Measurements from ENCODE around the gene PACRG.

Gene PACRG

DNA sequence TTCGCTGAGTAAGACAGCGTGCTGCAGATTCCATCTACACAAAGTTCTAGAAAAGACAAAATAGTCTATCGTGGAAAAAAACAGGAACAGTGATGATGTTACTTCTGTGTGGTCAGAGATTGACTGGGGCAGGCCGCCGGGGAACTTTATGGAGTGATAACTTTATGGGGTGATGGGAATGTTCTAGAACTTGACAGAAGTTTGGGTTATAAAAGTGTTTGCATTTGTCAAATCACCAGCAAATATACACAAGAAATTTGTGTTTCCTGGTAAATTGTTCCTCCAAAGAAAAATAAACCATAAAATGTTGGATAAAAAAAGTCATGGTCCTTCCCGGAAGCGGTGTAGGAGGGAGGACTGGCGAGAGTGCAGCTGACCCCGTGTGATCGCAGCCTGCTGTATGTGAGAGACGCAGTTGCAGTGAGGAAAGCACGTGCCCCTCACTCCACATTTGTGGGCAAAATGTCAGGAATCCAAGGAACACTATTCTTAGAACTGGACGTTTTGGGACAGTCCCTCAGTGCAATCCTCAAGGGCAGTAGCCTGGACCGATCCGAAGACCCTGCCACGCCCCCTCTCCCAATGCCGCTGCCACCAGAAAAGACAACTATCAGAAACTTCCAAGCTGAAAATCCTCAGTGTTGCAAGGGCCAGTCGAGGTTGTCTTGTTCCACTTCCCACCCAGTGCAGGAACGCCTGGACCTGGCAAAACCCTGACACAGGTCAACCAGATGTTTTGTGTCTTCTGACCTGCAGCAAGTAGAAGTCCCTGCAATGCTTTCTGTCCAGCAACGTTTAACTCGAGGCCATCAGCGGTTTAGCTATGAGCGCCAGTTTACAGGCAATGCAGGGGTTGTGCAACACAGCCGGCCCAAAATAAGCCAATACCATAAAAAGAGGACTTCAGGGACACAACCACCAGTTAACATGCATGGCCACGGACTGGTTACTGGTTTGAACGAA, 606.2 kb downstream of the PACRG start:
- no peaks in the 10 kb centered on the region for H3K36me3 ChIP-seq (ENCODE audit: insufficient read depth)
- TF ChIP-seq, protein P1, sequence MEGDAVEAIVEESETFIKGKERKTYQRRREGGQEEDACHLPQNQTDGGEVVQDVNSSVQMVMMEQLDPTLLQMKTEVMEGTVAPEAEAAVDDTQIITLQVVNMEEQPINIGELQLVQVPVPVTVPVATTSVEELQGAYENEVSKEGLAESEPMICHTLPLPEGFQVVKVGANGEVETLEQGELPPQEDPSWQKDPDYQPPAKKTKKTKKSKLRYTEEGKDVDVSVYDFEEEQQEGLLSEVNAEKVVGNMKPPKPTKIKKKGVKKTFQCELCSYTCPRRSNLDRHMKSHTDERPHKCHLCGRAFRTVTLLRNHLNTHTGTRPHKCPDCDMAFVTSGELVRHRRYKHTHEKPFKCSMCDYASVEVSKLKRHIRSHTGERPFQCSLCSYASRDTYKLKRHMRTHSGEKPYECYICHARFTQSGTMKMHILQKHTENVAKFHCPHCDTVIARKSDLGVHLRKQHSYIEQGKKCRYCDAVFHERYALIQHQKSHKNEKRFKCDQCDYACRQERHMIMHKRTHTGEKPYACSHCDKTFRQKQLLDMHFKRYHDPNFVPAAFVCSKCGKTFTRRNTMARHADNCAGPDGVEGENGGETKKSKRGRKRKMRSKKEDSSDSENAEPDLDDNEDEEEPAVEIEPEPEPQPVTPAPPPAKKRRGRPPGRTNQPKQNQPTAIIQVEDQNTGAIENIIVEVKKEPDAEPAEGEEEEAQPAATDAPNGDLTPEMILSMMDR (conservative IDR thresholded peaks at IDR 0.05; ENCODE audit: low read depth, low read length): no peak
- H2AFZ ChIP-seq (ENCODE audit: low read depth): no peak overlapping the region
- no peaks in the 10 kb centered on the region for H4K20me1 ChIP-seq (ENCODE audit: insufficient read depth)
- no peak overlapping the region for H3K9ac ChIP-seq
- no peak overlapping the region for H3K4me2 ChIP-seq
- peaks cover 12% of the 10 kb centered on the region for H3K4me1 ChIP-seq (ENCODE audit: low read depth, poor library complexity, severe bottlenecking)
- no peak overlapping the region for H3K4me3 ChIP-seq (IDR thresholded peaks at IDR 0.05; ENCODE audit: insufficient read depth, low read depth, low read length)
- no peak overlapping the region for H3K27ac ChIP-seq
- H3K27me3 ChIP-seq (ENCODE audit: insufficient read depth, low read depth): no peaks in the 10 kb centered on the region
- H3K79me2 ChIP-seq (ENCODE audit: insufficient read depth, low read depth): no peaks in the 10 kb centered on the region

DNA sequence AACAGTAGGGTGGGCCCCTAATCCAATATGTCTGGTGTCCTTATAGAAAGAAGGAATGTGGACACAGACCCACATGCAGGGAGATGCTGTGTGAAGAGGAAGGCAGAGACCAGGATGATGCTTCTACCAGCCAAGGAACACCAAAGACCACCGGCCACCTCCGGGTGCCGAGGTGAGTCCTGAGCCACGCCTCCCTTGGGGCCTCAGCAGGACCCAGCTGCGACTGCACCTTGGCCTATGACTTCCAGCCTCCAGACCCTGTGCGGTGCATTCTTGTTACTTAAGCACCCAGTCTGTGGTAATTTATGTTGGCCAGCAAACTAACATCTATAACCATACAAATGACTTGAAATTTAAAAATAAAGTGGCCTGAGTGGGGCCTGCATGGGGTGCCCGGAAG, 607.3 kb downstream of the PACRG start:
- TF ChIP-seq, protein P1 (conservative IDR thresholded peaks at IDR 0.05; ENCODE audit: low read depth, low read length): no peak
- no peak overlapping the region for H2AFZ ChIP-seq (ENCODE audit: low read depth)

DNA sequence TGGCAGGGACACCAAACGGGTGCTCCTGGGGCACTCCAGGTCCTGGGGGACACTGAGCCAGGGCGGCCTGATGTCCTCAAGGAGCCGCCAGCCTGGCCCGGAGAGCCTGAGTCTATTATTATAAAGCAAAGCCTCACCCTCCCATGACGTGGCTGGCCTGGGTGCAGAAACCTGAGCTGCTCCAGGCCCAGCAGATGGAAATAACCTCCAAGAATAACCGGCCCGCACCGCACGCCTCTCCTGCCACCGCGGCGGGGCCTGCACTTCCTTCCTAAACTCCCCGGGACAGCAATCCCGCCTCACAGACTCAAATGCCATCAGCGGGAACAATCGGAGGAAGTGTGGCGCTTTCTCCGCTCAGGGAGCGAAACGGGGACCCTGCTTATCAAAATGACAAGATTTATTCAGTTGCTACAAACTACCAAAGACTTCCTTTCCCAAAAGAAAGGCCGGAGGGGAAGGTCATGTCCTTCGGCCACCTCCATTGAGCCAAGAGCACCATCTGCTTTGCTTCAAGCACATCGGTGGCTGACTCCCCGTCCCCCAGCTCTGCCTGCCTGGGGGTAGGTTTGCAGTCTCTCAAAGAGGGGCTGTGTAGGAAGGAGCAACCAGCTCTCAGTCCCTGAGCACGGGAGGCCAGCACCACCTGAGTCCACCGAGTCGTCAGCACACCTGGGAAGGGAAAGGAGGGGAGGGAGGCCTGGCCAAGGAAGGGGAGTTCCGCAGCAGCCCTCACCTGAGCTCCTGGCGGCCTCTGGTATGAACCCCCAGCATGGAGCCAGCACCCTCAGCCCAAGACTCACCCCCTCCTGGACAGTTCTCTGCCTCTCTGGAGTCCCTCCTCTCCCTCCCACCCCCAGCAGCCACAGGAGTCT, 608.1 kb downstream of the PACRG start:
- Histone ChIP-seq H3K4me2 (no peak overlapping the region), H3K4me3 (IDR thresholded peaks at IDR 0.05; ENCODE audit: insufficient read depth, low read depth, low read length) (no peak overlapping the region), H3K27ac (no peak overlapping the region)

More for the DNA sequence above, 607.3 kb downstream of the PACRG start:
- H3K4me1 ChIP-seq (ENCODE audit: low read depth, poor library complexity, severe bottlenecking): peaks cover 22% of the 10 kb centered on the region
- H3K36me3 ChIP-seq (ENCODE audit: insufficient read depth): no peaks in the 10 kb centered on the region
- no peak overlapping the region for H3K27ac ChIP-seq
- no peak overlapping the region for H3K4me3 ChIP-seq (IDR thresholded peaks at IDR 0.05; ENCODE audit: insufficient read depth, low read depth, low read length)
- H3K27me3 ChIP-seq (ENCODE audit: insufficient read depth, low read depth): no peaks in the 10 kb centered on the region
- H3K79me2 ChIP-seq (ENCODE audit: insufficient read depth, low read depth): no peaks in the 10 kb centered on the region
- H3K9ac ChIP-seq: no peak overlapping the region
- no peaks in the 10 kb centered on the region for H4K20me1 ChIP-seq (ENCODE audit: insufficient read depth)
- no peak overlapping the region for H3K4me2 ChIP-seq

DNA sequence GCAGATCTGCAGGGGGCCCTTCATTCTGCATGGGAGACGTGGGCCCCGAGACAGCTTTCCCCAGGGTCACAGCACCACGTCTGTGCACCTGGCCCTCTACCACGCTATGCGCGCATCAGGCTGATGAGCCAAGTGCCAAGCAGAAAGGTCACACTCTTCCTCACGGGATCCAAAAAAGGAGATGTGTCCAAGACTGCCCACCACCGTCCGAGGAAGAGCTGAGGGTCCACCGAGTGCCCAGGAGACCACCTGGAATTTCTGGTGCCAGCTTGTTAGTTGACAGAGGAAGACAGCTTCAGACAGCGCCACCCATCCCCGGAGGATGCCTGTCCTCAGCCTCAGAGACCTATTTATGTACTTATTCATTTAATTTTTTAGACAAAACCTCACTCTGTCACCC, 609.2 kb downstream of the PACRG start:
- H3K9ac ChIP-seq: no peak overlapping the region
- no peaks in the 10 kb centered on the region for H3K36me3 ChIP-seq (ENCODE audit: insufficient read depth)
- no peaks in the 10 kb centered on the region for H3K79me2 ChIP-seq (ENCODE audit: insufficient read depth, low read depth)
- H3K27ac ChIP-seq: no peak overlapping the region
- TF ChIP-seq, protein P1 (conservative IDR thresholded peaks at IDR 0.05; ENCODE audit: low read depth, low read length): no peak
- peaks cover 29% of the 10 kb centered on the region for H3K4me1 ChIP-seq (ENCODE audit: low read depth, poor library complexity, severe bottlenecking)
- no peak overlapping the region for H2AFZ ChIP-seq (ENCODE audit: low read depth)
- H3K4me2 ChIP-seq: no peak overlapping the region
- no peak overlapping the region for H3K4me3 ChIP-seq (IDR thresholded peaks at IDR 0.05; ENCODE audit: insufficient read depth, low read depth, low read length)
- H4K20me1 ChIP-seq (ENCODE audit: insufficient read depth): no peaks in the 10 kb centered on the region
- no peaks in the 10 kb centered on the region for H3K27me3 ChIP-seq (ENCODE audit: insufficient read depth, low read depth)

More for the DNA sequence above, 608.1 kb downstream of the PACRG start:
- Histone ChIP-seq H3K36me3 (ENCODE audit: insufficient read depth) (no peaks in the 10 kb centered on the region), H3K9ac (no peak overlapping the region), H2AFZ (ENCODE audit: low read depth) (no peak overlapping the region), H3K27me3 (ENCODE audit: insufficient read depth, low read depth) (no peaks in the 10 kb centered on the region), H3K4me1 (ENCODE audit: low read depth, poor library complexity, severe bottlenecking) (peaks cover 29% of the 10 kb centered on the region), H4K20me1 (ENCODE audit: insufficient read depth) (no peaks in the 10 kb centered on the region), H3K79me2 (ENCODE audit: insufficient read depth, low read depth) (no peaks in the 10 kb centered on the region)
- TF ChIP-seq, protein P1 (conservative IDR thresholded peaks at IDR 0.05; ENCODE audit: low read depth, low read length): no peak
